SK-N-SH treated with all-trans-retinoic acid at 6 μM for 48 hours (cell line): ENCODE measurements around the gene TFIP11.

ENCODE experiments used
- ATAC-seq: fragments of 200-7000 bp; cut with Tn5 transposase; 3 replicates; pipeline ENCODE4 v1.9.1; 2020; ENCODE audit warnings: mild to moderate bottlenecking, moderate library complexity
- ARNTL ChIP-seq: fragments of 450-650 bp; formaldehyde crosslinking; IDR thresholded peaks from 2 replicates; pipeline ENCODE4 v1.5.0; 2020; ENCODE audit warnings: low read depth, mild to moderate bottlenecking, moderate library complexity, borderline replicate concordance
- BACH2 ChIP-seq: fragments of 250-450 bp; sonication (Bioruptor Pico); IDR thresholded peaks from 2 replicates; pipeline ENCODE4 v1.9.0; 2021; ENCODE audit warnings: mild to moderate bottlenecking, borderline replicate concordance
- CREB5 ChIP-seq: fragments of 250-450 bp; sonication (Bioruptor Pico); IDR thresholded peaks from 2 replicates; pipeline ENCODE4 v1.5.1; 2020; ENCODE audit warnings: low read depth, mild to moderate bottlenecking, moderate library complexity
- CSDC2 ChIP-seq: fragments of 250-450 bp; sonication (Bioruptor Pico); IDR thresholded peaks from 2 replicates; pipeline ENCODE4 v1.5.0; 2020; ENCODE audit warnings: mild to moderate bottlenecking, moderate library complexity
- CSRNP3 ChIP-seq: fragments of 250-450 bp; sonication (Bioruptor Pico); IDR thresholded peaks from 2 replicates; pipeline ENCODE4 v1.5.1; 2021; ENCODE audit warnings: mild to moderate bottlenecking, moderate library complexity
- GLIS3 ChIP-seq: fragments of 250-450 bp; sonication (Bioruptor Pico); IDR thresholded peaks from 2 replicates; pipeline ENCODE4 v1.5.0; 2020; ENCODE audit warnings: mild to moderate bottlenecking, moderate library complexity
- ISL1 ChIP-seq: fragments of 250-450 bp; sonication (Bioruptor Pico); IDR thresholded peaks from 2 replicates; pipeline ENCODE4 v2.1.2; 2022; ENCODE audit warnings: mild to moderate bottlenecking, moderate library complexity
- OSR1 ChIP-seq: fragments of 250-450 bp; sonication (Bioruptor Pico); IDR thresholded peaks from 2 replicates; pipeline ENCODE4 v1.8.0; 2022; ENCODE audit warnings: moderate library complexity, mild to moderate bottlenecking, inconsistent platforms
- PATZ1 ChIP-seq: fragments of 250-450 bp; sonication (Bioruptor Pico); IDR thresholded peaks from 2 replicates; pipeline ENCODE4 v1.8.0; 2020; ENCODE audit warnings: mild to moderate bottlenecking, moderate library complexity, borderline replicate concordance
- POU6F1 ChIP-seq: fragments of 250-450 bp; sonication (Bioruptor Pico); IDR thresholded peaks from 2 replicates; pipeline ENCODE4 v1.8.0; 2021; ENCODE audit warnings: low read depth, mild to moderate bottlenecking, moderate library complexity, borderline replicate concordance
- PPARA ChIP-seq: fragments of 250-450 bp; sonication (Bioruptor Pico); IDR thresholded peaks from 2 replicates; pipeline ENCODE4 v1.5.0; 2020; ENCODE audit warnings: mild to moderate bottlenecking, borderline replicate concordance
- RARB ChIP-seq: fragments of 250-450 bp; sonication (Bioruptor Pico); IDR thresholded peaks from 2 replicates; pipeline ENCODE4 v1.8.0; 2021; ENCODE audit warnings: mild to moderate bottlenecking, moderate library complexity
- SNAI2 ChIP-seq: fragments of 250-450 bp; sonication (Bioruptor Pico); IDR thresholded peaks from 2 replicates; pipeline ENCODE4 v1.5.0; 2020; ENCODE audit warnings: mild to moderate bottlenecking, moderate library complexity
- TCF4 ChIP-seq: fragments of 250-450 bp; sonication (Bioruptor Pico); IDR thresholded peaks from 2 replicates; pipeline ENCODE4 v1.8.0; 2021; ENCODE audit warnings: mild to moderate bottlenecking, moderate library complexity, borderline replicate concordance
- TOX ChIP-seq: fragments of 250-450 bp; sonication (Bioruptor Pico); IDR thresholded peaks from 2 replicates; pipeline ENCODE4 v1.8.0; 2021; ENCODE audit warnings: mild to moderate bottlenecking, moderate library complexity, borderline replicate concordance
- ZFP3 ChIP-seq: fragments of 250-450 bp; sonication (Bioruptor Pico); IDR thresholded peaks from 2 replicates; pipeline ENCODE4 v1.5.0; 2020; ENCODE audit warnings: mild to moderate bottlenecking, moderate library complexity
- ZFP30 ChIP-seq: fragments of 450-650 bp; formaldehyde crosslinking; IDR thresholded peaks from 2 replicates; pipeline ENCODE4 v1.5.0; 2022; ENCODE audit warnings: mild to moderate bottlenecking, moderate library complexity
- ZNF565 ChIP-seq: fragments of 450-650 bp; formaldehyde crosslinking; conservative IDR thresholded peaks from 2 replicates; pipeline ENCODE4 v1.5.0; 2020; ENCODE audit warnings: low read depth, mild to moderate bottlenecking, moderate library complexity
- ZNF70 ChIP-seq: fragments of 450-650 bp; formaldehyde crosslinking; IDR thresholded peaks from 2 replicates; pipeline ENCODE4 v1.5.0; 2020; ENCODE audit warnings: mild to moderate bottlenecking, moderate library complexity
- ZNF8 ChIP-seq: fragments of 450-650 bp; formaldehyde crosslinking; IDR thresholded peaks from 2 replicates; pipeline ENCODE4 v1.5.0; 2020; ENCODE audit warnings: mild to moderate bottlenecking, moderate library complexity

TFIP11 gene

GRCh38 chr22:26514419-26515161 lies 2.3 kb upstream of the TFIP11 start (continued):
- no peak for TF ChIP-seq POU6F1 (CRISPR knock-in tag)
- no peak for TF ChIP-seq GLIS3 (CRISPR knock-in tag)
- no peak for TF ChIP-seq ZFP3 (CRISPR knock-in tag)

GRCh38 chr22:26513838-26514237 lies 1.6 kb upstream of the TFIP11 start:
- no peak for ATAC-seq
- no peak for TF ChIP-seq TCF4 (CRISPR knock-in tag)
- no peak for TF ChIP-seq RARB (CRISPR knock-in tag)

GRCh38 chr22:26508148-26508547 lies 4.1 kb downstream of the TFIP11 start:
- TF ChIP-seq GLIS3 (CRISPR knock-in tag) (no peak), CSRNP3 (CRISPR knock-in tag) (no peak), TCF4 (CRISPR knock-in tag) (no peak), TOX (CRISPR knock-in tag) (no peak), PATZ1 (CRISPR knock-in tag) (no peak), POU6F1 (CRISPR knock-in tag) (no peak), ARNTL (CRISPR knock-in tag) (no peak), RARB (CRISPR knock-in tag) (no peak), ZNF70 (CRISPR knock-in tag) (no peak), ZFP3 (CRISPR knock-in tag) (no peak), ZFP30 (no peak), CSDC2 (no peak), OSR1 (CRISPR knock-in tag) (no peak), ISL1 (no peak), ZNF8 (CRISPR knock-in tag) (no peak), BACH2 (CRISPR knock-in tag) (no peak), CREB5 (CRISPR knock-in tag) (no peak), ZNF565 (CRISPR knock-in tag) (no peak), PPARA (CRISPR knock-in tag) (no peak)
- ATAC-seq, result no peak

- no peak for ATAC-seq
- TF ChIP-seq CSDC2 (no peak), POU6F1 (CRISPR knock-in tag) (no peak), CSRNP3 (CRISPR knock-in tag) (no peak), PPARA (CRISPR knock-in tag) (no peak), SNAI2 (CRISPR knock-in tag) (no peak), ZNF565 (CRISPR knock-in tag) (no peak), RARB (CRISPR knock-in tag) (no peak), ZNF8 (CRISPR knock-in tag) (no peak), PATZ1 (CRISPR knock-in tag) (no peak)
Measured at GRCh38 chr22:26503758-26504157, 8.5 kb downstream of the TFIP11 start.
